ENCODE results near the gene OR52E2.

- TF ChIP-seq, protein P1, sequence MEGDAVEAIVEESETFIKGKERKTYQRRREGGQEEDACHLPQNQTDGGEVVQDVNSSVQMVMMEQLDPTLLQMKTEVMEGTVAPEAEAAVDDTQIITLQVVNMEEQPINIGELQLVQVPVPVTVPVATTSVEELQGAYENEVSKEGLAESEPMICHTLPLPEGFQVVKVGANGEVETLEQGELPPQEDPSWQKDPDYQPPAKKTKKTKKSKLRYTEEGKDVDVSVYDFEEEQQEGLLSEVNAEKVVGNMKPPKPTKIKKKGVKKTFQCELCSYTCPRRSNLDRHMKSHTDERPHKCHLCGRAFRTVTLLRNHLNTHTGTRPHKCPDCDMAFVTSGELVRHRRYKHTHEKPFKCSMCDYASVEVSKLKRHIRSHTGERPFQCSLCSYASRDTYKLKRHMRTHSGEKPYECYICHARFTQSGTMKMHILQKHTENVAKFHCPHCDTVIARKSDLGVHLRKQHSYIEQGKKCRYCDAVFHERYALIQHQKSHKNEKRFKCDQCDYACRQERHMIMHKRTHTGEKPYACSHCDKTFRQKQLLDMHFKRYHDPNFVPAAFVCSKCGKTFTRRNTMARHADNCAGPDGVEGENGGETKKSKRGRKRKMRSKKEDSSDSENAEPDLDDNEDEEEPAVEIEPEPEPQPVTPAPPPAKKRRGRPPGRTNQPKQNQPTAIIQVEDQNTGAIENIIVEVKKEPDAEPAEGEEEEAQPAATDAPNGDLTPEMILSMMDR (optimal IDR thresholded peaks at IDR 0.05 in 1 of 3, IDR thresholded peaks at IDR 0.05 in 1 of 3, conservative IDR thresholded peaks at IDR 0.05 in 1 of 3; ENCODE audit: extremely low read depth in 1 of 3, insufficient read depth in 2 of 3, low read length in 3 of 3), result no peak
- no peak for TF ChIP-seq EZH2 (IDR thresholded peaks at IDR 0.05; ENCODE audit: low read length)
Measured at GRCh38 chr11:5021996-5022395, 37.4 kb downstream of the OR52E2 start.

Measured in keratinocyte (primary cell).